ENCODE results near the gene RXFP3.

RXFP3 gene

GRCh38 chr5:33925278-33925677 is 10.9 kb upstream of the RXFP3 start:
- H3K27ac ChIP-seq = no peak overlapping the region
- TF ChIP-seq CTCF (IDR thresholded peaks at IDR 0.05) = no peak
- H3K4me3 ChIP-seq = no peak overlapping the region
- DNase-seq (ENCODE audit: low spot score) = no peak

- no peak overlapping the region for H3K27ac ChIP-seq
- TF ChIP-seq CTCF (IDR thresholded peaks at IDR 0.05) = no peak
- no peak for DNase-seq (ENCODE audit: low spot score)
- no peak overlapping the region for H3K4me3 ChIP-seq
Observed at GRCh38 chr5:33927685-33928084, 8.5 kb upstream of the RXFP3 start.

GRCh38 chr5:33928283-33928682 is 7.9 kb upstream of the RXFP3 start:
- Histone ChIP-seq H3K4me3 (no peak overlapping the region), H3K27ac (no peak overlapping the region)
- no peak for TF ChIP-seq CTCF (IDR thresholded peaks at IDR 0.05)
- DNase-seq (ENCODE audit: low spot score) = no peak

GRCh38 chr5:33929925-33930690 is 6.1 kb upstream of the RXFP3 start:
- H3K4me3 ChIP-seq = no peak overlapping the region
- no peak overlapping the region for H3K27ac ChIP-seq
- DNase-seq (ENCODE audit: low spot score) = no peak
- TF ChIP-seq CTCF (IDR thresholded peaks at IDR 0.05) = no peak

GRCh38 chr5:33931136-33931535 is 5.0 kb upstream of the RXFP3 start:
- DNase-seq (ENCODE audit: low spot score) = no peak
- H3K27ac ChIP-seq = no peak overlapping the region
- TF ChIP-seq CTCF (IDR thresholded peaks at IDR 0.05) = no peak
- H3K4me3 ChIP-seq = no peak overlapping the region

- no peak for TF ChIP-seq CTCF (IDR thresholded peaks at IDR 0.05)
- Histone ChIP-seq H3K27ac (no peak overlapping the region), H3K4me3 (no peak overlapping the region)
- DNase-seq (ENCODE audit: low spot score) = no peak
Observed at GRCh38 chr5:33933723-33934169, 2.4 kb upstream of the RXFP3 start.

- DNase-seq (ENCODE audit: low spot score) = no peak
Observed at GRCh38 chr5:33934176-33934575, 2.0 kb upstream of the RXFP3 start.

More at GRCh38 chr5:33934176-33934575, 2.0 kb upstream of the RXFP3 start:
- H3K27ac ChIP-seq = no peak overlapping the region
- no peak for TF ChIP-seq CTCF (IDR thresholded peaks at IDR 0.05)
- no peak overlapping the region for H3K4me3 ChIP-seq
